ENCODE measurements around the gene CLCNKA.

Gene CLCNKA

DNA sequence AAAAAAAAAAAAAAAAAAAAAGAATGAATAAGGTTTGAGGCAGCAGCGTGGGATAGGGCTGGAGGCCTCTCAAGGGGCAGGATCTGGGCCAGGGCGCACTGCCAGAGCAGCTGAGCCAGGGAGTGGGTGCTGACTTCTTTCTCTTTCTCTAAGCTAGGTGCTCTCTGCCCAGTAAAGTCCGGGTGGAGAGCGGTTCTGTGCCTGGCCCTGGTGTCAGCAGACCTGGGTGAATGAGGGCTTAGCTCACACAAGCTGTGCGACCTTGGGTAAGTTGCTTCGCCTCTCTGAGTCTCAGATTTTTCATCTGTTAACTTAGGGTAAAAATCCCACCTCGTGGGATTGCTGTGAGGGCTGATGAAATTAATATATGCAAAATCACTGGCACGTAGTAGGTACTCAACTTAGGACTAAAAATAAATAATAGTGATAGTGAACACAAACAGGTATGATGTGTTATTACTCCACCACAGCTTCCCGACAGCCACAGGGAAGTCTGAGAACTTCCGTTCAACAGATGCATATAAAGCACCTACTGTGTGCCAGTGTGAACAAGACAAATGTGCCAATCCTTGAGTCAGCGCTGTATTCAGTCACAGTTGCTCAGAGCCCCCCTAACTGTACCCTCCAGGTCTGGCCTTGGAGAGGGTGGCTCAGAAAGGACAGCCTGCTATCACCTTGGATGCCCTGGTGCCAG lies 53.6 kb downstream of the CLCNKA start:
- no peak overlapping the region for H3K4me3 ChIP-seq (ENCODE audit: low read depth, low read length)
- TF ChIP-seq, protein P1, sequence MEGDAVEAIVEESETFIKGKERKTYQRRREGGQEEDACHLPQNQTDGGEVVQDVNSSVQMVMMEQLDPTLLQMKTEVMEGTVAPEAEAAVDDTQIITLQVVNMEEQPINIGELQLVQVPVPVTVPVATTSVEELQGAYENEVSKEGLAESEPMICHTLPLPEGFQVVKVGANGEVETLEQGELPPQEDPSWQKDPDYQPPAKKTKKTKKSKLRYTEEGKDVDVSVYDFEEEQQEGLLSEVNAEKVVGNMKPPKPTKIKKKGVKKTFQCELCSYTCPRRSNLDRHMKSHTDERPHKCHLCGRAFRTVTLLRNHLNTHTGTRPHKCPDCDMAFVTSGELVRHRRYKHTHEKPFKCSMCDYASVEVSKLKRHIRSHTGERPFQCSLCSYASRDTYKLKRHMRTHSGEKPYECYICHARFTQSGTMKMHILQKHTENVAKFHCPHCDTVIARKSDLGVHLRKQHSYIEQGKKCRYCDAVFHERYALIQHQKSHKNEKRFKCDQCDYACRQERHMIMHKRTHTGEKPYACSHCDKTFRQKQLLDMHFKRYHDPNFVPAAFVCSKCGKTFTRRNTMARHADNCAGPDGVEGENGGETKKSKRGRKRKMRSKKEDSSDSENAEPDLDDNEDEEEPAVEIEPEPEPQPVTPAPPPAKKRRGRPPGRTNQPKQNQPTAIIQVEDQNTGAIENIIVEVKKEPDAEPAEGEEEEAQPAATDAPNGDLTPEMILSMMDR (IDR thresholded peaks at IDR 0.05; ENCODE audit: borderline replicate concordance, insufficient read depth, low read depth, low read length): no peak

DNA sequence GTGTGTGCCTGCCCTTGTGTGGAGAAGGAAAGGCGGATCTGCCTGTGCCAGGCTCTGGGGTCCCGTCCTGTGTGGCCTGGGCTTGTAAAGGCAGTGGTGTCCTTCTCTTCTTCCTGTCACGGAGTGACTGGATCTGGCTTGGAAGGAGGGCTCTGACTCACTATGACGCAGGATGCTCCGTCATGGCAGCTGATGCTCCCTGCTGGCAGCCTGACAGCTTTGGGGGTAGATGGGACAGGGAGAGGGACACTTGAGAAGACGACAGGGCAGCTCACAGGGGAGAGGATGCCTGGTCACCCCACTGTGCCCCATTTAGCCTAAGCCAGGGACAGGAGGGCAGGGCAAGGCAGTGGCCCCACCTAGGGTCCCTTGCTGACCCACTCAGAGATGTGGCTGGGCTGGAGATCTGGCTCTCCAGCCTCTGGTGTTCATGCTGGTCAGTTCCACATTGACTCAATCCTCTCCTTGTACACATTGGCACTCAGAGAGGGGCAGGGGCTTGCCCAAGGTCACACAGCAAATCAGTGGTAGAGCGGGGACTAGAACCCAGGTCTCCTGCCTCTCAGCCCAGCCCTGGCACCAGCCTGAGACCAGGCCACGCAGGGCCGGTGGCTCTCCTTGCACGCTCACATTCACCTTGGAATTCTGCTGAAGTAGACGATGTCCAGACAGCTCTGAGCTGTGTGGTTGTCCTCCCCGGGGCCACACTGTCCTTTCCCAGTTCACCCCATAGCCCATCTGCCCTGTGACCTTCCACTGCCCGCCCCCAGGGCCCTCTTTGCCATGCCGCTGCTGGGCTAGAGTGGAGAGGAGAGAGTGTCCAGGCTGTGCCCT lies 54.4 kb downstream of the CLCNKA start:
- TF ChIP-seq, protein P1 (IDR thresholded peaks at IDR 0.05; ENCODE audit: borderline replicate concordance, insufficient read depth, low read depth, low read length): no peak
- H3K4me3 ChIP-seq (ENCODE audit: low read depth, low read length): no peak overlapping the region

DNA sequence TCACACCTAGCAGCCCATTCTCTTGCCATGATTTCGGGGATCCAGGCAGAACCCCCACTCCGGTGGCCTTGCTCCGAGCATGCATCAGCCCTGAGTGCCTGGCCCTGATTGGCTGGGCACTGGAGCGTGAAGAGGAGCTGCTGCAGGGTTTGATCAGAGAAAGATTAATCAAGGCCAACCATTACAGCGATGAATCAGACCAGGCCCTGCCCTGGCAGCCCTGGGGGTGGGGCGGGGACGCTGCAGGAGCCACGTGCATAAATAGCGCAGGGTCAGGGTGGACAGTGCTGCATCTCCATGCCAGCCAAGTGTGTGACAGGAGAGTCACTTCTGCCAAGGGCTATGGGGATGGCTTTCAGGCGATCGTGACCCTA lies 55.0 kb downstream of the CLCNKA start:
- TF ChIP-seq, protein P1 (IDR thresholded peaks at IDR 0.05; ENCODE audit: borderline replicate concordance, insufficient read depth, low read depth, low read length): no peak
- H3K4me3 ChIP-seq (ENCODE audit: low read depth, low read length): no peak overlapping the region

DNA sequence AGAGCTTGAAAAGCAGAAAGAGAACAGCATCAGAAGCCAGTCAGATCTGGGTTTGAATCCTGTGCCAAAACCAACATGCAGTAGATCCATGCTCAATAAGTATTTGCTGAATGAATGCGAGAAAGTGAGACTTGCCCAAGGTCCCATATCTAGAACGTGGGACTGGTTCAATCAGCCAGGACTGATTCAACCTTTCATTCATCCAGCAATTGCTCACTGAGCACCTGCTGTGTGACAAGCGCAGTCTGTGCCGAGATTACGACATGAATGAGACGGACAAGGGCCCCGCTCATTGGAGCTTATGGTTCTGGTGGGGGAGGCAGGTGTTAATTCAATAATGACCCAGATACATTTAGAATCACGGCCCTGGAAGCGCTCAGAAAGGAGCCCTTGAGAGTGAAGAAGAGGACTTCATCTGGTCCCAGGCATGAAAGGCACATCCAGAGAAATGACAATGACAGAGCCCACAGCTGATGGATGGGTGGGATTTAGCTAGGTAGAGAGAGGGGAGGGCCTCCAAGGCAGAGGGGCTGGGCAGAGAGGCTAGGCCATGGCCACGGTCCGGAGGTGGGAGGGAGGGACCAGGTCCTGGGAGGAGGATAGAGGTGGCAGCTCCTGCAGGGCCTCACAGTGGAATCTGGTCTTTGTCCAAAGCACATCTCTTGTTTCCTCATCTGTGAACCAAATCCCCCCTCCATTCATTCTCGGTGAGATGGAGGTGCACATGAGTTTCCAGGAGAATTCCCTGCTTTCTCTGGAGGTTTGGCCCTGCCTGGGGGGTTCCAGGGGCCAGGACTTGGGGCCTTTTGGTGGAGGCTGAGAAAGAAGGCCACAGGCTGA lies 55.8 kb downstream of the CLCNKA start:
- no peak overlapping the region for H3K4me3 ChIP-seq (ENCODE audit: low read depth, low read length)
- TF ChIP-seq, protein P1 (IDR thresholded peaks at IDR 0.05; ENCODE audit: borderline replicate concordance, insufficient read depth, low read depth, low read length): no peak

DNA sequence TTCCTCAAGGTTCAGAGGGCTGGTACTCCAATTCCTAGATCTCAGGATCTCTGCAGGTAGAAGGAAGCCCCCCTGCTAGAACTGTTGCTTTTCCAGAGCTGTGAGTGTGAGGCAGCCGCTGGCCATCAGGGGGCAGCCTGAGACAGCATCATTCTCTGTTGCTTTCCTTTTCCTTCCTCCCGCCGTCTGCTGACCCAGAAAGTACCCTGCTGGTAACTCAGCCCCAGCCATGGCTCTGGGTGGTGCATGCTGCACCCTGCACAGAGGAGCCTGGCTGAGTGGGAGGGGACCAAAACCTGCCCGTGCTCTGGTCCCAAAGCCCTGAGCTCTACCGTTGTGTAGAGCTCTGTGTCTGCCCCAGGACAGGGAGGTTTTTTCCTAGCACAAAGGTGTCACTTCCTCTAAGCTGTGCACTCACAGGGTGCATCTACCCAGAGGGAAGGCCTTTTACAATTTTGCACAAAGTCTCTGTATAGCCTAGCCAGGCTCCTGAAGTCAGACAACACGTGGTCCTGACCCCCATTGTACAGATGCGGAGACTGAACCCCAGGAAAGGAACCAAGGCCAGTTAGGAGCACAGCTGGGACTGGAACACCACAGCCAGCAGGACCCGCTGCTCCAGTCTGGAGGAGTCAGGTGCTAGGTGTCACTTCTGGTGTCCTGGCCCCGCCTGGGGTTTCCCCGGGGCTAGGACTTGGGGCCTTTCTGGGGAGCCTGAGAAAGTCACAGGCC lies 57.3 kb downstream of the CLCNKA start:
- no peak overlapping the region for H3K4me3 ChIP-seq (ENCODE audit: low read depth, low read length)

More for the DNA sequence above, 57.3 kb downstream of the CLCNKA start:
- TF ChIP-seq, protein P1 (IDR thresholded peaks at IDR 0.05; ENCODE audit: borderline replicate concordance, insufficient read depth, low read depth, low read length): peak; percentile 93

Data from GM12875 (cell line).